Naive thymus-derived CD8-positive, alpha-beta T cell (primary cell): ENCODE data around the gene PRLH. TPM values are rescaled to one million over a fixed set of nuclear protein-coding genes. Genes with fewer than 3 reads are reported as not detected.

Source experiments
- ATAC-seq, 2 donors: fragments of 150-1000 bp; cut with Tn5 transposase in 1 of 2; sonication (Bioruptor Pico), chemical (Tn5 transposase) in 1 of 2; 1 replicate in 1 of 2; 2 replicates in 1 of 2; pipeline ENCODE4 v1.10.0; 2021; ENCODE audit warnings: mild to moderate bottlenecking in 2 of 2, moderate library complexity in 2 of 2
- POLR2A ChIA-PET: fragments of 350-600 bp; sonication (Branson Sonifier 250); formaldehyde crosslinking; loops from one replicate; lab custom pipeline; 2021; ENCODE audit warnings: antibody characterized with exemption; lab: Charles Lee
- DNase-seq, 10 donors: peaks; one replicate each; pipeline versions ENCODE4 v3.0.0 to v3.0.0-alpha.2; 2020 to 2022
- H3K27ac Mint-ChIP-seq, 10 donors: one replicate each; pipeline ENCODE4 v1.8.0; 2020 to 2022; ENCODE audit warnings: mild to moderate bottlenecking in 10 of 10, mixed read lengths in 10 of 10, moderate library complexity in 4 of 10, inconsistent platforms in 1 of 10
- H3K27me3 Mint-ChIP-seq, 5 donors: one replicate each; pipeline ENCODE4 v1.8.0; 2021 to 2022; ENCODE audit warnings: mixed read lengths in 5 of 5
- H3K36me3 Mint-ChIP-seq, 3 donors: one replicate each; pipeline ENCODE4 v1.8.0; 2020 to 2022; ENCODE audit warnings: mixed read lengths in 3 of 3, mild to moderate bottlenecking in 2 of 3, inconsistent platforms in 1 of 3
- H3K4me1 Mint-ChIP-seq, 4 donors: one replicate each; pipeline ENCODE4 v1.8.0; 2021 to 2022; ENCODE audit warnings: mixed read lengths in 4 of 4
- H3K4me3 Mint-ChIP-seq, 10 donors: one replicate each; pipeline ENCODE4 v1.8.0; 2020 to 2022; ENCODE audit warnings: mild to moderate bottlenecking in 10 of 10, mixed read lengths in 10 of 10, moderate library complexity in 6 of 10, inconsistent platforms in 1 of 10
- H3K9me3 Mint-ChIP-seq, 9 donors: one replicate each; pipeline ENCODE4 v1.8.0; 2020 to 2022; ENCODE audit warnings: mixed read lengths in 9 of 9, mild to moderate bottlenecking in 3 of 9, inconsistent platforms in 1 of 9, moderate library complexity in 1 of 9
- polyA plus RNA-seq, 3 donors: library from polyadenylated mRNA; unstranded; fragments of 300-500 nt; fragmentation: Illumina TruSeq; gene quantifications; one replicate each; pipeline ENCODE4 v1.2.3, GENCODE V29; 2021
- total RNA-seq, 8 experiments: library from RNA in 2 of 8; stranded (reverse) in 2 of 8; gene quantifications; one replicate each; pipeline ENCODE4 v1.2.3 and lab custom pipeline; 2021 to 2026

Gene PRLH, protein sequence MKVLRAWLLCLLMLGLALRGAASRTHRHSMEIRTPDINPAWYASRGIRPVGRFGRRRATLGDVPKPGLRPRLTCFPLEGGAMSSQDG
- total RNA-seq: not detected
- not detected for polyA plus RNA-seq
- 0 reads per million in 6 experiments for total RNA-seq (lab: John Stamatoyannopoulos, UW)

DNA sequence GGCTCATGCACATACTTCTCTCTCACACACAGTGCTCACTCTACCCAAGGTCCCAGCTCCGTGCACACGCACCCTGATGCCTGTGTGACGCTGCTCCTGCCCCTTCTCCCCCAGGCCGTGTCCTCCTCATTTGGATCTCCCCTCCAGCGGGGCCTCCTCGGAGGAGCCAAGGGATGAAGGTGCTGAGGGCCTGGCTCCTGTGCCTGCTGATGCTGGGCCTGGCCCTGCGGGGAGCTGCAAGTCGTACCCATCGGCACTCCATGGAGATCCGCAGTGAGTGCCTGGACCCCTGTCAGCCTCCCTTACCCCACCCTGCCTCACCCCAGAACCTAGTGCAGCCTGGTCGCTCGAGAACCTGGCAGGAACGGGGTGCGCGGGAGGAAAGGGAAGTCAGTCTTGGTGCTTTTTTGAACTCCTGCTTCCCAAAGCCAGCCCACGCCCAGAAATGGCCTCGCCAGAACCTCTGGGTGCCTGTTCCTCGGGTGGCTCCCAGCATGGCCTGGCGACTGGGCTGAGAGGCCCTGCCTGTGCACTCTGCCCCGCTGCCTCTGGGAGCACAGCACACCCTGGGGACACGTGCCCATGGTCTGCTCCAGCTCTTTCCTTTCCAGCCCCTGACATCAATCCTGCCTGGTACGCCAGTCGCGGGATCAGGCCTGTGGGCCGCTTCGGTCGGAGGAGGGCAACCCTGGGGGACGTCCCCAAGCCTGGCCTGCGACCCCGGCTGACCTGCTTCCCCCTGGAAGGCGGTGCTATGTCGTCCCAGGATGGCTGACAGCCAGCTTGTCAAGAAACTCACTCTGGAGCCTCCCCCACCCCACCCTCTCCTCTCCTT, at the start of gene PRLH:
TSS of gene PRLH (plus strand) at position 174 of the 835 bp plus-strand sequence. CDS start at position 174, 0 bp downstream.
- no peaks in the 10 kb centered on the region for H3K36me3 Mint-ChIP-seq
- DNase-seq (no peak), ATAC-seq (no peak)
- POLR2A ChIA-PET: no interaction called here
- H3K27ac Mint-ChIP-seq: no peak within 1 kb of the TSS
- peaks cover 0 to under 1% (median 0%) of the 10 kb centered on the region in 4 donors for H3K4me1 Mint-ChIP-seq
- H3K4me3 Mint-ChIP-seq: no peak within 1 kb of the TSS
- peaks cover 0 to 20% (median 3%) of the 10 kb centered on the region in 5 donors for H3K27me3 Mint-ChIP-seq
- no peaks in the 10 kb centered on the region for H3K9me3 Mint-ChIP-seq

DNA sequence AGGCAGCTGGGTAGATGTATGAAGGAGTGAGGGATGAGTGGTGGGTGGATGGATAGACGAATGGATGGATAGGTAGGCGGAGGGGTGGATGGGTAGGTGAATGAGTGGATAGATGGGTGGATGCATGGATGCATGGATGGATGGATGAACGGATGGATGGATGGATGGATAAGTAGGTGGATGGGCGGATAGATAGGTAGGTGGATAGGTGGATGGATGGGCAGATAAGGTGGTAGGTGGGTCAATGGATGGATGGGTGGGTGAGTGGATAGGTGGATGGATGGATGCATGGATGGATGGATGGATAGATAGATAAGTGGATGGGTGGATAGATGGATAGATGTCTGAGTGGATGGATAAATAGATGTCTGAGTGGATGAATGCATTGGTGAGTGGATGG, 49.2 kb upstream of the PRLH start:
- peaks cover 0 to 2% (median 0%) of the 10 kb centered on the region in 4 donors for H3K4me1 Mint-ChIP-seq
- no peaks in the 10 kb centered on the region for H3K9me3 Mint-ChIP-seq
- no peak overlapping the region for H3K27ac Mint-ChIP-seq
- ATAC-seq (no peak), DNase-seq (no peak)
- POLR2A ChIA-PET: no interaction called here
- H3K36me3 Mint-ChIP-seq: no peaks in the 10 kb centered on the region
- H3K4me3 Mint-ChIP-seq: no peak overlapping the region
- no peaks in the 10 kb centered on the region for H3K27me3 Mint-ChIP-seq

DNA sequence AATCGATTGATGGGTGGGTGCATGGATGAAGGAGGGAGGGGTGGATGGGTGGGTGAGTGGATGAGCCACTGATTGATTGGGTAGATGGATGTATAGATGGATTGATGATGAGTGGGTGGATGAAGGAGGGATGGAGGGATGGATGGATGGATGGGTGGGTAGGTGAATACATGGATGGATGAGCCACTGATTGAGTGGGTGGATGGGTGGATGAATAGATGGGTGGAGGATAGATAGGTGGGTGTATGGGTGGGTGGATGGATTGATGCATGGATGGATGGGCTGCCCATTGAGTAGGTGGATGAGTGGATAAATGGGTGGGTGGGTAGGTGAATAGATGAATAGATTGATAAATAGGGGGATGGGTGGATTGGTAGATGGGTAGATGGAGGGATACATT, 48.4 kb upstream of the PRLH start:
- no peaks in the 10 kb centered on the region for H3K27me3 Mint-ChIP-seq
- DNase-seq (peak in 1 of 10 donors; percentile 23), ATAC-seq (no peak)
- H3K4me1 Mint-ChIP-seq: peaks cover 0 to 2% (median 0%) of the 10 kb centered on the region in 4 donors
- POLR2A ChIA-PET: no interaction called here
- H3K4me3 Mint-ChIP-seq: no peak overlapping the region
- no peaks in the 10 kb centered on the region for H3K36me3 Mint-ChIP-seq
- H3K27ac Mint-ChIP-seq: peak overlapping the region in 1 of 10 donors; percentile 27
- no peaks in the 10 kb centered on the region for H3K9me3 Mint-ChIP-seq

DNA sequence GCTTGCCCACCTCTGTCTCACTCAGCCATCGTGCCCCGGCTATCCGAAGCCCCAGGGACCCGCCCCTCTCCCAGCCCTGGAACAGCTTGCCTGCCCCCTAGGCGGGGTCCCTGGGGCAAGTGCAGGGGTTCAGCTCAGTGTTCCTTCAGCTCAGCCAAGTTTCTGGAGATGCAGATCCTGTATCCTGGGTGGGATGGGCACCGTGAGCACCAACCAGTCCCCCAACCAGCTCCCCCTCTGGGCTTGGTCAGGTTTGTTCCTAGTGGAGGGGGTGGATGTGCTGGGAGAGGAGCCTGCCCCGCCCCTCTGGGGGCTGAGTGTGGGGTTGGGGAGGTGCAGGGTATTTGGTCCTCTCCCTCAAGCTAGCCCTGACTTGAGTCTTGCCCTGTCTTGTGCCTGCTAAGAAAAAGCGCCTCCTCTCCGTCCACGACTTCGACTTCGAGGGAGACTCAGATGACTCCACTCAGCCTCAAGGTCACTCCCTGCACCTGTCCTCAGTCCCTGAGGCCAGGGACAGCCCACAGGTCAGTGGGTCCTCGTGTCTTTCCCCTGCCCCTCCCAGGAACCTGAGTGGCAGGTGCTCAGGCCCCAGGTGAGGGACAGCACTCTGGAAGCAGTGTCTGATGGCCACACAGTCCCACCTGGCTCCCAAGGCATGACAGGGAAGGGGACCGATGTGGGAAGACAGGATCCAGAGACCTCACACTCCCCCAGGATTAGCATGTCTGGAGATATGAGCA, 46.7 kb upstream of the PRLH start:
- DNase-seq (peak in 1 of 10 donors; percentile 52), ATAC-seq (no peak)
- Mint-ChIP-seq H3K27me3 (no peaks in the 10 kb centered on the region), H3K4me1 (no peaks in the 10 kb centered on the region), H3K36me3 (no peaks in the 10 kb centered on the region), H3K27ac (peak overlapping the region in 1 of 10 donors; percentile 48), H3K4me3 (no peak overlapping the region), H3K9me3 (no peaks in the 10 kb centered on the region)
- POLR2A ChIA-PET: no interaction called here

DNA sequence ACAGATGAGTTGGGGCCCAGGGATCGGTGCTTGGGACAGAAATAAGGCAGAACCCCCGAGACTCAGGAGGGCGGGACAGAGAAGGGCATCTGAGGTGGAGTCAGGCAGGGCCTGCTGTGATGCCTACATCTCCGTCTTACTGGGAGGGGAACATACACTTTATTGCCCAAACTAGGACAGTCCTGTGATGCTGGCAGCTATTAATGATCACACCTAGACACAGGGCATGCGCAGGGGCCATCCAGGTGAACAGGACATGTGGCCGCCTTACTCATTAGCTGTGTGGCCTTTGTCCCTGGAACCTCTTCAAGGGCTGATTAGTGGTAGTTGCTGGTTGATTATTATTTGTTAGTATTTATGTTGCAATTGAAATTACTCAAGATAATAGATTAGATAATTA, 46.1 kb upstream of the PRLH start:
- Mint-ChIP-seq H3K36me3 (no peaks in the 10 kb centered on the region), H3K27me3 (no peaks in the 10 kb centered on the region), H3K27ac (peak overlapping the region in 1 of 10 donors; percentile 48), H3K4me3 (no peak overlapping the region), H3K9me3 (no peaks in the 10 kb centered on the region), H3K4me1 (no peaks in the 10 kb centered on the region)
- no peak for ATAC-seq
- POLR2A ChIA-PET: no interaction called here
- no peak for DNase-seq

DNA sequence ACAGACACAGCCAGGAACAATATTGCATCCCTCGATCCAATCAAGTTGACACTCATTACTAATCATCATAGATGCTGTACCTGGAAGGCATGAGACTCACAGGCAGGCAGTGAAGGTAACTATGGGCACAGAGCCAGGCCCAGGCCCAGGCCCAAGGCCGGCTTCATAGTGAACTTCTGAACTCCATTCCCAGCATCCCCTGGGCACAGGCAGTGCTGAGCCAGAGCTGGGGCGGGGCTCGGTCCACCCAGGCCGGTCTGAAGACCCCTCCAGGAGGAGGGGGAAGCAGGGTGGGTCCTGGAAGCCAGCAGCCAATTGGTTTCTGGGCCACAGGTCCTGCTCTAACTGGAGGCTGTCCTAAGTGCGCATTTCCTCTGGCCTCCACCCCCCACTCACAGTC, 41.7 kb upstream of the PRLH start:
- peak in 1 of 10 donors; percentile 11 for DNase-seq
- H3K27ac Mint-ChIP-seq: no peak overlapping the region
- H3K27me3 Mint-ChIP-seq: no peaks in the 10 kb centered on the region
- H3K9me3 Mint-ChIP-seq: no peaks in the 10 kb centered on the region
- H3K4me1 Mint-ChIP-seq: no peaks in the 10 kb centered on the region
- no peak for ATAC-seq
- no peaks in the 10 kb centered on the region for H3K36me3 Mint-ChIP-seq
- POLR2A ChIA-PET: no interaction called here
- no peak overlapping the region for H3K4me3 Mint-ChIP-seq

DNA sequence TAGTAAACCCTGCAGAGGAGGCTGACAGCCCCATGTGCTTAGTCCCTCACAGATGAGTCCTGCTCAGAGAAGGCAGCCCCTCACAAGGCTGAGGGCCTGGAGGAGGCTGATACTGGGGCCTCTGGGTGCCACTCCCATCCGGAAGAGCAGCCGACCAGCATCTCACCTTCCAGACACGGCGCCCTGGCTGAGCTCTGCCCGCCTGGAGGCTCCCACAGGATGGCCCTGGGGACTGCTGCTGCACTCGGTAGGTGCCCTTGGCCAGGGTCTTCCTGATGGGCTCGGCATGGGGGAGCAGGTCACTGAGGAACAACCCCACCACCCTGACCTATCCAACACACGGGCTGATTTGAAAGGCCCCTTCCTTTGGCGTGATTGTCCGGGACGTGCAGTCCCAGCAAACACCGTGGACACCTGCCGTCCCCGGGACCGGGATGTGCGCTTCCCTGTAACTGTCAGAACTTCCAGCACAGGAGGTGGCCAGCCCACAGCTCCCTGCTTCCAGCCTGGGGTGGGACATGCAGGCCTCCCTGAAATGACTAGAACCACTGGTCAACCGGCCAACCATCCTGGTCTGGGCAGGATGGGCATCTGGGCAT, 40.7 kb upstream of the PRLH start:
- no peaks in the 10 kb centered on the region for H3K4me1 Mint-ChIP-seq
- H3K27me3 Mint-ChIP-seq: no peaks in the 10 kb centered on the region
- POLR2A ChIA-PET: no interaction called here
- no peak overlapping the region for H3K4me3 Mint-ChIP-seq
- DNase-seq (peak in 1 of 10 donors; percentile 37), ATAC-seq (no peak)
- no peak overlapping the region for H3K27ac Mint-ChIP-seq
- no peaks in the 10 kb centered on the region for H3K9me3 Mint-ChIP-seq
- H3K36me3 Mint-ChIP-seq: no peaks in the 10 kb centered on the region

DNA sequence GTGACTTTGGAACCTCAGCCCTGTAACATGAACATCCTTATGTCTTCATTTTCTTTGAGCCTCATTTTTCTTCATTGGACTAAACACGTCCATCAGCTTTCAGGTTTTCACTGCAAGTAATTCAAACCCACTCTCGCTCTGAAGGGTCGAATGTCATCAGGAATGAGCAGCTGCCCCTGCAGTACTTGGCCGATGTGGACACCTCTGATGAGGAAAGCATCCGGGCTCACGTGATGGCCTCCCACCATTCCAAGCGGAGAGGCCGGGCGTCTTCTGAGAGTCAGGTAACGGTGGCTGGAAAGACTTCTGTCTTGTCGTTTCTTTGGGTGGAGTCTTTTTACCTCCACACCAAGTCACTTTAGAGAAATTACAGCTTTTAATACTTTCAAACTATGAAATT, 39.1 kb upstream of the PRLH start:
- DNase-seq (peak in 1 of 10 donors; percentile 38), ATAC-seq (no peak)
- Mint-ChIP-seq H3K4me3 (no peak overlapping the region), H3K36me3 (no peaks in the 10 kb centered on the region), H3K27me3 (no peaks in the 10 kb centered on the region), H3K27ac (no peak overlapping the region), H3K4me1 (no peaks in the 10 kb centered on the region), H3K9me3 (no peaks in the 10 kb centered on the region)
- POLR2A ChIA-PET: no interaction called here

DNA sequence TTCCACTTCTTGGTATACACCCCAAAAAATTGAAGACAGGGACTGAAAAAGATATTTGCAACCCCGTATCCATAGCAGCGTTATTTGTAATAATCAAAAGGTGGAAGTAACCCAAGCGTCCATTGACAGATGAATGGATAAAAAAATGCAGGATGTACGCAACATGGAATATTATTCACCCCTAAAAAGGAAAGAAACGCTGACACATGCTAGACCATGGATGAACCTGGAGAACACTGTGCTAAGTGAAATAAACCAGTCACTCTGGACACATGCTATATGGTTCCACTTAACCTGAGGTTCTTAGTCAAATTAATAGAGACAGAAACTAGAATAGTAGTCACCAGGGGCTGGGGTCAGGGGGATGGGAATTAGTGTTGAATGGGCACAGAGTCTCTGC, 38.6 kb upstream of the PRLH start:
- Mint-ChIP-seq H3K36me3 (no peaks in the 10 kb centered on the region), H3K27me3 (no peaks in the 10 kb centered on the region), H3K4me3 (no peak overlapping the region), H3K27ac (peak overlapping the region in 1 of 10 donors; percentile 33), H3K4me1 (no peaks in the 10 kb centered on the region), H3K9me3 (no peaks in the 10 kb centered on the region)
- POLR2A ChIA-PET: no interaction called here
- DNase-seq (no peak), ATAC-seq (no peak)

DNA sequence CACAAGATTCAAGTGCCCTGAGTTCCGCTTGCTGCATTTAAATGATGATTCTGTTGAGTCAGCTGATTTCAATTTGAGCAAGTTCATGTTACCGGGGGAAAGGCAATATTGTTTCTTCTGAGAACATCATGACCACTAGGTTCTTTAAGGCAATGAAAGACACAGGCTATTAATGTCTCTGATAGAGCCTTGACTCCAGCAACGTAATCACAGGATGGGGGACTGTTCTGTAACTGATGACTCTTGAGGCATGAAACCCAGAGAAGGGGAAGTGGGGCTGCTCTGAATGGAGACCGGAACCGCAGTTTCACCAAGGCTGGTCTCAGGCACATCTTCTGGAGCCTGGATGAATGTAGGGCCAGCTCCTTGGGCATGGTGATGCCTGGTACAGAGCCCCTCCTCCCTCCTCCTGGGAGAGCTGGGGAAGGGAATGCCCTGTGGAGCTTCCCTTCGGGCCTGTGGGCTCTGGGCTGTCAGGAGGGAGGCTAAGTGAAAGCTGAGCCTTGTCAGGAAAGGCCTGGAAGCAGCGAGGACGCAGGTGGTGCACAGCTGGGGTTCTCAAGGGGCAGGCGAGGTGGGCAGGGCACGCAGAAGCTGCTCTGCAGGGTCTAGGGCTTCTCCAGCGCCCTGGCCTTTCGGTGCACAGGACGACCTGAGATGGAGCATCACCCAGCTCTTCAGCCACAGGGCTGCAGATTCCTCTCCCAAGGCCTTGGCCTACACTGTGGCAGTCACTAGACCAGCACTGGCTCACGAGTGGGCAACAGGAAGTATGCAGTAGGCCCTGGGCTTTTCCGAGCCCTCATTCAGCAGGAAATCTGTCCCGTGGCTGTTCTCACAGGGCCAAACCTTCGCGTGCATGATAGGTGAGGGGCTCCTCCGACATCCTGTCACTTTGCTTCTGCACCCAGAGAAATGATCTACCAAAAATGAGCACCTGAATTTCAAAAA, 36.6 kb upstream of the PRLH start:
- POLR2A ChIA-PET: no interaction called here
- H3K4me3 Mint-ChIP-seq: no peak overlapping the region

DNA sequence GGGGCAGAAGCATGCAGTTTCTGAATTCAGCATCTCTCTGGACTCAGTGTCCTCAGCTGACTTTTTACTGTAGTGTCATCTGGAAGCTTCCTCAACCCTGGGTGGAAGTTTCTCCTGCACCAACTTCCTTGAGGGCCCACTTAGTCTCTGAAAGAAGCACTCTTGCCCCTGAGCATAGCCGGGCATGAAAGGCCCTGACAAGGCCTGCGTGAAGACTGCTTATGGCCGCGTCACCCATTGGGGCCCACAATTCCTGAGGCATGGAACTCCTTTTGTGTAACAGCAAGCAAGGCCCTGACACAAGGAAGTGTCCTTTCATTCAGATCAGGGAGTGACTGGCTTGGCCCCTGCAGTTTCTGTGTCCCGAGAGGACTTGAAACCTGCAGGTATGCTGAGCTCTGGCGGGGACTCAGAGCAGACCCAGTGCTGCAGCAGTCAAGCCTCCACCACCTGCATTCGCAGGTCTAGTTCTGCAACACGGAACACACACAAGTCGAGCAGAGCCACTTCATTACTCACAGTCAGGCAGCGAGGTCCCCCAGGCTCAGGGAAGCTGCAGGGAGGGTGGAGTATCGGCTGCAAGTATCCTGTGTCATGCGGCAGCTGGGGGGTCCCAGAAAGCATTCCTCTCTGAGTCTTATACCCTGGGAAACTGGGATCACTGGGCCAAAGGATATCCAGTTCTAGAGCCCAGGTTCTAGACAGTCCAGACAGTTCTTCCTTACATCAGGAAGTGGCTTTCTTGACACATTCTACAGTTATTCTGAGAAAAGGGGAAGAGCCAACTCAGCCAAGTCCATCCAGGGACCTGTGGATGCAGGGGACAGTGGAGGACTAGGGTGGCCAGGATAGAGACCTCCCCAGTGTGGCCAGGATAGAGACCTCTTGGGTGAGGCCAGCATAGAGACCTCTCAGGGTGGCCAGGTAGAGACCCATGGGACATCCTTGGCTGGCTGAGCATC, 35.6 kb upstream of the PRLH start:
- H3K4me1 Mint-ChIP-seq: no peaks in the 10 kb centered on the region
- no peaks in the 10 kb centered on the region for H3K9me3 Mint-ChIP-seq
- no peaks in the 10 kb centered on the region for H3K36me3 Mint-ChIP-seq
- ATAC-seq (no peak), DNase-seq (peak in 1 of 10 donors; percentile 22)
- no peak overlapping the region for H3K27ac Mint-ChIP-seq
- no peak overlapping the region for H3K4me3 Mint-ChIP-seq
- POLR2A ChIA-PET: no interaction called here
- no peaks in the 10 kb centered on the region for H3K27me3 Mint-ChIP-seq

More for the DNA sequence above, 36.6 kb upstream of the PRLH start:
- Mint-ChIP-seq H3K27me3 (no peaks in the 10 kb centered on the region), H3K36me3 (no peaks in the 10 kb centered on the region), H3K27ac (peak overlapping the region in 1 of 10 donors; percentile 19), H3K4me1 (no peaks in the 10 kb centered on the region), H3K9me3 (no peaks in the 10 kb centered on the region)
- ATAC-seq (no peak), DNase-seq (peak in 1 of 10 donors; percentile 47)
